HG02973 (cell line): Measurements from ENCODE around the gene CLPTM1.
A peak's percentile ranks its signal among the peaks of the same experiment; 100 is the strongest.
"Not testable (repeated sequence)": the region's sequence is repeated elsewhere in the genome, so short reads cannot be mapped to it uniquely, and the experiment has no call there.

Experiments
- ATAC-seq: cut with Tn5 transposase; IDR thresholded peaks from one replicate; pipeline ENCODE4 v1.9.1; 2021; ENCODE audit warnings: moderate library complexity; ENCODE audit not compliant: unreplicated experiment

CLPTM1 gene

GRCh38 chr19:44973982-44974735, 19.0 kb downstream of the CLPTM1 start:
- no peak for ATAC-seq

GRCh38 chr19:44974857-44975256, 19.7 kb downstream of the CLPTM1 start:
- no peak for ATAC-seq

- ATAC-seq, result no peak
These were observed 20.3 kb downstream of the CLPTM1 start for GRCh38 chr19:44975444-44975843.

GRCh38 chr19:44984005-44984404, 28.8 kb downstream of the CLPTM1 start:
- ATAC-seq, result no peak

GRCh38 chr19:44985445-44985844, 30.3 kb downstream of the CLPTM1 start:
- no peak for ATAC-seq

- ATAC-seq, result no peak
These were observed 31.2 kb downstream of the CLPTM1 start for GRCh38 chr19:44986389-44986788.

- no peak for ATAC-seq
These were observed 32.0 kb downstream of the CLPTM1 start for GRCh38 chr19:44987148-44987675.

- no peak for ATAC-seq
These were observed 33.1 kb downstream of the CLPTM1 start for GRCh38 chr19:44988273-44988672.

GRCh38 chr19:44988896-44989556, 33.8 kb downstream of the CLPTM1 start:
- ATAC-seq, result no peak

GRCh38 chr19:44990459-44990858, 35.3 kb downstream of the CLPTM1 start:
- no peak for ATAC-seq

- ATAC-seq, result no peak
These were observed 35.8 kb downstream of the CLPTM1 start for GRCh38 chr19:44990966-44991365.

- no peak for ATAC-seq
These were observed 37.4 kb downstream of the CLPTM1 start for GRCh38 chr19:44992336-44993163.

- ATAC-seq, result no peak
These were observed 38.3 kb downstream of the CLPTM1 start for GRCh38 chr19:44993526-44993925.

GRCh38 chr19:44993926-44994537, 38.9 kb downstream of the CLPTM1 start:
- ATAC-seq, result no peak

GRCh38 chr19:44998025-44998424, 42.8 kb downstream of the CLPTM1 start:
- no peak for ATAC-seq

- ATAC-seq, result not testable (repeated sequence)
These were observed 44.1 kb downstream of the CLPTM1 start for GRCh38 chr19:44999131-44999925.

- ATAC-seq, result not testable (repeated sequence)
These were observed 45.5 kb downstream of the CLPTM1 start for GRCh38 chr19:45000665-45001064.

GRCh38 chr19:45001087-45001739, 46.0 kb downstream of the CLPTM1 start, which contains the start of gene RELB:
TSS of gene RELB (plus strand) at chr19:45001464. CDS start at chr19:45001580, 116 bp downstream.
- ATAC-seq, result peak; percentile 37

GRCh38 chr19:45003485-45003884, 48.3 kb downstream of the CLPTM1 start:
- ATAC-seq, result no peak
